HTR-8/SVneo (cell line): ENCODE data around the gene PIP4K2C.
"Not testable (repeated sequence)": the region's sequence is repeated elsewhere in the genome, so short reads cannot be mapped to it uniquely, and the experiment has no call there.

ENCODE experiments used
- DNase-seq: peaks from one replicate; pipeline ENCODE4 v3.0.0; 2011; ENCODE audit warnings: low spot score, mixed read lengths; ENCODE audit not compliant: insufficient read length
- FAIRE-seq: peaks from 2 replicates; lab custom pipeline; 2011; peaks lifted over from hg19 to GRCh38; lab: Jason Lieb, UNC

Gene PIP4K2C

GRCh38 chr12:57583008-57583831 lies 7.8 kb upstream of the PIP4K2C start:
- DNase-seq, result peak; percentile 93
- FAIRE-seq, result no peak

DNA sequence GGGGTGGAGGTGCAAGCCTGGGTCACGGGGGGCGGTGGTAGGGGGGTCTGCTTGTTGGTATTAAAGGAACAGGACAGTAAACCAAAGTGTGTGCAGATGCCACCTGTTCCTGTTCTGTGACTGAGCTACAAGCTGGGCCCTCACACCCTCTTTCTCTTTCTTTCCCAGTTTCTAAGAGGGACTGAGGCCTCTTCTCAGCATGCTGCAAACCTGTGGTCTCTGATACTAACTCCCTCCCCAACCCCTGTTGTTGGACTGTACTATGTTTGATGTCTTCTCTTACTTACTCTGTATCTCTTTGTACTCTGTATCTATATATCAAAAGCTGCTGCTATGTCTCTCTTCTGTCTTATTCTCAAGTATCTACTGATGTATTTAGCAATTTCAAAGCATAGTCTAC lies 6.9 kb upstream of the PIP4K2C start:
- DNase-seq (no peak), FAIRE-seq (no peak)

DNA sequence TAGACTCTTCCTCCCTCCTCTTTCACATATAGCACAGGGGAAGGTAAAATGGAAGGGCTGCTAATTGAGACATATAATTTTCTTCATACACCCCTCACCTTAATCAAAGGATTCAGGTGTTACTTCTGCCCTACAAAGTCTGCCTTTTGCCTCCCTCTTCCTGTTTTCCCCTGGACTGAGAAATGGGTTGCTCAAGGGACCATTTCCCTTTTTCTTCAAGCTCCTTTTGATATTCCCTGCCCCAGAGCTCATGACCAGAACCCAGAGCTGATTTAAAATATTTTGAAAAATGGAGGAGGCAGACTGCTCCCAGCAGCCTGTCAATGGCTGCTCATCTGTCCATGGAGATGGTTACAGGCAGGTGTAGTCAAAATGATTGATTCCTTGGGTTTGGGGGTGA lies 6.3 kb upstream of the PIP4K2C start:
- no peak for FAIRE-seq

DNA sequence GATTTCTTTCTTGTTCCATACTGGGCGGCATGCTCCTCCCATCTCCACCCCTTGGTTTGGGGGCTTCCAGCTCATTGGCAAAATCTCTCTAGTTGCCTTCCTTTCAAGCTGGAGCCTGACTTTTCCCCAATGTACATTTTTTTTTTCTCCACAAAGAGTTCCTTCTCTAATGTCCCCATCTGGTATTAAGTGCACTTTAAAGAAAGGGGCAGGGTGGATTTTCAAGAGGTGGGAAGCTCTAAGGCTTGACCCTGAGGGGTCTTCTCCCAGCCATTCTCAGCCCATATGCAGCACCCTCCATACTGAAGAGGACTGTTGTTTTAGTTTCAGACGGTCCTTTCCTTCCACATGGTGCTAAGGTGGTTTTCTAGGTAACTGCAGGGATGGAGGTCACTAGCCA lies 5.8 kb upstream of the PIP4K2C start:
- FAIRE-seq, result no peak
- no peak for DNase-seq

More for the DNA sequence above, 6.3 kb upstream of the PIP4K2C start:
- no peak for DNase-seq

- DNase-seq (no peak), FAIRE-seq (no peak)
These were observed 4.9 kb upstream of the PIP4K2C start for GRCh38 chr12:57586128-57586527.

DNA sequence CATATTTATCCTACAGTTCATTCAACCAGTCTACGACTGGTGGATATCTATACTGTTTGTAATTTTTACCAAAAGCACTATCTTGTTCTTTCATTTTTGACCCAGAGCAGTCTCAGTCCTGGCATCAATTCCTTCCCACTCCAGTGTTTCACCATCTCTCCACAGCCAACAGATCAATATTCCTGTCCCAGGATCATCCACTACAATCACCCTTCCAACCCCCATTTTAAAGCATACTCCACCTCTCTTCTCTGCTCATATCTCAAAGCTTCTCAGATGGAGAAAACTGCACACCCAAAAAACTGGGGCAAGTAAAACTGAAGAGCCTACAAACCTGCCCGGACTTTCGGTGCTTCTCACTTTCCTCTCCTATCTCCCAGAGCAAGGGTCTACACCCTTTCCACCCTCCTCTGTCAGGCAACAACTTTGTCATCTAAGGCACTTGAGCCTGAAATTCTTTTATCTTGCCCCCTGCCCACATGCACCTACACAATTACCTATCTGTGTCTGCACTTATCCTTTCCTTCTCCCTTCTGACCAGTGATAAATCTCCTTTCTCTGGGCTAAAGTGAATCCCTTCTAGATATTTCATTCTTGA lies 4.1 kb upstream of the PIP4K2C start:
- FAIRE-seq (no peak), DNase-seq (no peak)

DNA sequence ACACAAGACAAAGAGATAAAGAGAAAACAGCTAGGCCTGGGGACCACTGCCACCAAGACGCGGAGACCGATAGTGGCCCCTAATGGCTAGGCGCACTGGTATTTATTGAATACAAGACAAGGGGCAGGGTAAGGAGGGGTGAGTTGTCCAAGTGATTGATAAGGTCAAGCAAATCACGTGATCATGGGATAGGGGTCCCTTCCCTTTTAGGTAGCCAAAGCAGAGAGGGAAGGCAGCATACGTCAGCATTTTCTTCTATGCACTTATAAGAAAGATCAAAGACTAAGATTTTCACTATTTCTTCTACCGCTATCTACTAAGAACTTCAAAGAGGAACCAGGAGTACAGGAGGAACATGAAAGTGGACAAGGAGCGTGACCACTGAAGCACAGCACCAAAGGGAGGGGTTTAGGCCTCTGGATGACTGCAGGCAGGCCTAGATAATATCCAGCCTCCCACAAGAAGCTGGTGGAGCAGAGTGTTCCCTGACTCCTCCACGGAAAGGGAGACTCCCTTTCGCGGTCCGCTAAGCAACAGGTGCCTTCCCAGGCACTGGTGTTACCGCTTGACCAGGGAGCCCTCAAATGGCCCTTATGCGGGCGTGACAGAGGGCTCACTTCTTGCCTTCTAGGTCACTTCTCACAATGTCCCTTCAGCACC lies 1.9 kb upstream of the PIP4K2C start:
- not testable (repeated sequence) for DNase-seq, FAIRE-seq

DNA sequence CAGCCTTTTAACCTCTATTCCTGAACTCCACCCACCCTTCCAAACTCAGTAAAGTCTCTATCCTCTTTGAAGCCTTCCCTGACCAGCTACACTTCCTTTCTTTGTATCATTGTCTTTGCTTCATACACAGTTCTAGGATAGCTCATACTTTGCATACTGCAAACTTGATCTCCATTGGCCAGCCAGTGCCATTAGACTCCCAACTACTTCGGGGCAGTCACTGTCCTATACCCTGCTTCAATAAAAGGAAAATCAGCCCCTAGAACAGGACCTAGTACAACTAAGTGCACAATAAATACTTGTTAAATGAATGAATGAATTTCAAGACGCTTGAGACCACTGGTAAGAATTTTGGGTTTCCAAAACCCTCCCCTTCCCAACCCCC lies 521 bp upstream of the PIP4K2C start:
- FAIRE-seq (no peak), DNase-seq (no peak)

DNA sequence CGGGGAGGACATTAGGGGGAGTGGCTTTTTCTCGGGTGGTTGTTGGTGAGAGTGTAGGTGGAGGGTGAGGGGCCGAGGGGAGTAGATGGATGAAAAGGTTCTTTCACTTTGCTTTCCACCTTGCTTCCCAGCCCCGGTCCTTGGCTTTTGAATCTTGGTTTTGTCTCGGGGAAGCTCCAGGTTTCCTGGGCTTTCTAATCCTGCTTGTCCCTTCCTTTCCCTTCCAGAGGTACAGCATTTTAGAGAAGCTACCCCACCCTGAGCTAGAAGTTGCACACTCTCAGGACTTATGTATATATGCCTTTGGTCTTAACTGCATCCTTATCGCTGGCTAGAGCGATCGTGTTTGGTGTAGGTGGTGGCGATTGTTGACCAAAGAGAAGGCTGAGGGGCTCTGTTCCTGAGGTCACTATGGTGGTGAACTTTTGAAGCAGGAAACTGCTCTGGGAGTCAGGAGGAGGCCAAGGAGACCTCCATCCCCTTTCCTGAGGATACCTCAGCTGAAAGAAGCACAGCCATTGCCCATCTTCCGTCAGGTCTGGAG lies 862 bp downstream of the PIP4K2C start:
- FAIRE-seq (no peak), DNase-seq (no peak)

- FAIRE-seq (no peak), DNase-seq (no peak)
These were observed 1.7 kb downstream of the PIP4K2C start for GRCh38 chr12:57592551-57593165.

DNA sequence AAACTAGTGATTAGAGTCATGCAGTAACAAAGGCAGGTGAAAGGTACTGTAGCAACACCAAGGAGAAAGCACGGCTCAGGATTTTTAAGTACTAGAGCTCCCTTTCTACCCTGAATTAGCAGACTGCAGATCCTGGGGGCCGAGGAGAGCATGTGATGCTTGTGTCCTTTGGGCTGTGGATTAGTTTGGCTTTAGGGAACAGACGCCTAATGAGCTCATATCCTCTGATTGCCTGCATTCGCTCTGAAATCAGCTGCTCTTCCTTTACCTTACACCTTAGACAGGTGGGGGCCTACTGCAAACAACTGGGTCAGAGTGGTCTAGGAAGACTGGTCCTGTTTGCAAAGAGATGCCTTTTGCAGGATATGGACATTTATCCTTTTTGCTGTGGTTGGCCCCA lies 2.2 kb downstream of the PIP4K2C start:
- FAIRE-seq (no peak), DNase-seq (no peak)

DNA sequence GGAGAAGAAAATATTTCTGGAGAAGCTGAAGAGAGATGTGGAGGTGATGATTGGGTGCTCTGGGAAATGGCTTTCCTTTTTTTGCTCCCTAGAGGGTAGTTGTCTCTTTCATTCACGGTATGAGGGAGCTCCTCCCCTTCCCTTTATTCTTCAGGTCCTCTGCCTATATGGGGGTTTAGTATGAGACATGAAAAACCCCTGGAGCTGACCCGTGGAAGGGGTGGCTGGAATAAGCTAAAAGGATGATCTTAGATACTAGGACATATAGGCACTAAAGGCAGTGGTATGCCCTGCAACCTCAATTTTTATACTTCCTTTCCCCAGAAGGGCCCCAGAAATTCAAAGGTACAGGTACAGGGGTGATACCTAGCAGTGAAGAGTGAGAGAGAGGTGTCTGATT lies 9.4 kb downstream of the PIP4K2C start:
- no peak for DNase-seq
- no peak for FAIRE-seq

GRCh38 chr12:57602544-57602943 lies 11.6 kb downstream of the PIP4K2C start:
- FAIRE-seq (no peak), DNase-seq (no peak)

DNA sequence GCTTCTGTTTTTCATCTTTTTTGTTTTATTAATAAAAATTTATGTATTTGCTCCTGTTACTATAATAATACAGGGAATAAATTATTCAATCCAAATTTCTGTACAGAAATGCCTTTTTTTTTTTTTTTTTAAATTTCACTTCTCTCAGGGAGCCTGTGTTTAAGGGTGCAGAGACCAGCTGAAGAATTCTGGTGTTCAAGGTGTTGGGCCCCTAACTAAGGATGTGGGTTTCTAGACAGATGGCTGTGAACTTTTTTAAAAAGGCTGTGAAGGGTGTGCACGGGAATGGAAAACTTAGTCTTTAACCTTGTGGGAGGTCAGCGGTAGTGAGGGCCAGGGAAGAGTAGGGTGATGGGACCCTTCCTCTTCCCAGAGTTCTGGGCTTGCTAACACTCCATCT lies 12.3 kb downstream of the PIP4K2C start:
- DNase-seq (no peak), FAIRE-seq (no peak)

DNA sequence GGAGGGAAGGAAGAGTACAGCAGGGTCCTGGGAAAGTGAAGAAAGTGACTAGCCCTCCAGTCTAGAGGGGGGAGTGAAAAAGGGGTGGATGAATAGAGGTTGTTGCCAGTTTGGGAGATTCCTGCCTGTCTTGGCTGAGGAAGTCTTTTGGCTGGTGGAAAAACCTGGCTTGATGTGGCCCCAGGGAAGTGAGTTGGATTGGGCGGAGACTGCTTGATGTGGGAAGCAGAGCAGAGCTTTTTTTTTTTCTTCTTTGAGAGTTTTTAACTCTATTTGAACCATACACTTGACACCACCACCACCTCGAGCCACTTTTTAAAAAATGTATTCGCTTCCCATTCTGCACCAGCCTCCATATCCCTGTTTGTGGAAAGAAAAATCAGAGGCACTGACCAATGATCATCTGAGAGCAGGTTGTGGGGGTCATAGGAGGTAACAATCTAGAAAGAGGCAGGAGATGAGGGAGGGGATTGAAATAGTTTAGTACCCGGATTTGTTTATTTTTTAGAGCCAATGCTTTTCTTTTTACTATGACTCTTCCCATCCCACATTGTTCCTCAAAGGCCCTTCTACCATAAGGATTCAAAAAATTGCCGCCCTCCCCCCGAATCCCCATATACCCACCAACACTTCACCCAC lies 12.9 kb downstream of the PIP4K2C start:
- FAIRE-seq (no peak), DNase-seq (peak; percentile 45)

GRCh38 chr12:57604454-57604991 lies 13.5 kb downstream of the PIP4K2C start, which contains the start of gene DTX3:
DTX3 (plus strand) TSS chr12:57604824; CDS start chr12:57606518, 1,694 bp downstream.
- DNase-seq (peak; percentile 50), FAIRE-seq (peak; percentile 54)

GRCh38 chr12:57604992-57605810 lies 14.2 kb downstream of the PIP4K2C start:
- FAIRE-seq (no peak), DNase-seq (no peak)

- DNase-seq (no peak), FAIRE-seq (no peak)
These were observed 14.9 kb downstream of the PIP4K2C start for GRCh38 chr12:57605811-57606311.

DNA sequence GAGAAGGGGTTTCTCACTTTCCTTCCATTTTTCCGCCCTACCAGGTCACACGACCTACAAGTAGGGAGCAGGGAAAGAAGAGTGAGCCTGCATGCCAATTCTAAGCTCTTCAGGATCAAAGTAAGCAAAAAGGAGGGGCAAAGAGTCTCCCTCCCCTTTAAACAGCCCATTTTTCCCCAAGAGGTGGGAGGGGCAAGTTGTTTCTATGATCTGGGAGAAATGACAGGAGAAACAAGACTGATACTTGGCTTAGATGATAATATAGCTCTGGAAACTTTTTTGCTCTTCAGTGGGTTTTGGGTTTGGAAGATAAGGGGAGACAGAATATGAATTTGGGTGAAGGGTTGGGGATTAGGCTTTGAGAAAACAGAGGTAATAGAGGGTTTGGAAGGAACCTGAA lies 15.4 kb downstream of the PIP4K2C start:
- DNase-seq (no peak), FAIRE-seq (no peak)
